Caco-2 (cell line): ENCODE data around the gene UTP14A. TPM values are rescaled to one million over a fixed set of nuclear protein-coding genes. Genes with fewer than 3 reads are reported as not detected.
A peak's percentile ranks its signal among the peaks of the same experiment; 100 is the strongest.

Source experiments
- BruUV-seq: library from RNA; stranded (reverse); fragments of 400-500 nt; replicated peaks from 2 replicates; lab custom pipeline; 2021; lab: Mats Ljungman, UMichigan
- CTCF ChIA-PET: fragments of 300-600 bp; sonication (Branson Sonifier 250); formaldehyde crosslinking; loops from one replicate; lab custom pipeline; 2022; ENCODE audit warnings: antibody characterized with exemption; lab: Charles Lee
- POLR2A ChIA-PET: fragments of 300-600 bp; sonication (Branson Sonifier 250); formaldehyde crosslinking; loops from one replicate; lab custom pipeline; 2022; ENCODE audit warnings: antibody characterized with exemption; lab: Charles Lee
- DNase-seq, 2 experiments: peaks; one replicate each; pipeline versions ENCODE4 v3.0.0 to v3.0.0-alpha.2; 2020 to 2022
- H3K27me3 ChIP-seq: replicated peaks from 2 replicates; pipeline ENCODE4 v1.6.0; 2011; ENCODE audit warnings: low read length; ENCODE audit not compliant: control insufficient read depth, insufficient read depth
- H3K36me3 ChIP-seq: 2 replicates; pipeline ENCODE4 v1.5.1; 2011; ENCODE audit warnings: low read length; ENCODE audit not compliant: control insufficient read depth, insufficient read depth
- H3K4me1 ChIP-seq: fragments of 250-450 bp; sonication (Bioruptor Pico); 2 replicates; pipeline ENCODE4 v1.5.1; 2020; ENCODE audit warnings: mild to moderate bottlenecking
- H3K4me3 ChIP-seq: 2 replicates; pipeline ENCODE4 v1.5.1; 2011; ENCODE audit warnings: low read depth, mild to moderate bottlenecking, control low read depth, low read length
- H3K9me3 ChIP-seq: fragments of 250-450 bp; sonication (Bioruptor Pico); 2 replicates; pipeline ENCODE4 v1.5.1; 2020; ENCODE audit warnings: mild to moderate bottlenecking, moderate library complexity
- H3K27ac Mint-ChIP-seq: one replicate; pipeline ENCODE4 v1.8.0; 2022; ENCODE audit warnings: mixed read lengths; ENCODE audit not compliant: unreplicated experiment
- H3K27me3 Mint-ChIP-seq: one replicate; pipeline ENCODE4 v1.8.0; 2022; ENCODE audit warnings: mixed read lengths; ENCODE audit not compliant: insufficient read depth, unreplicated experiment
- H3K36me3 Mint-ChIP-seq: one replicate; pipeline ENCODE4 v1.8.0; 2022; ENCODE audit warnings: mild to moderate bottlenecking, mixed read lengths; ENCODE audit not compliant: insufficient read depth, unreplicated experiment
- H3K4me1 Mint-ChIP-seq: one replicate; pipeline ENCODE4 v1.8.0; 2022; ENCODE audit warnings: low read depth, mixed read lengths; ENCODE audit not compliant: unreplicated experiment
- H3K4me3 Mint-ChIP-seq: one replicate; pipeline ENCODE4 v1.8.0; 2022; ENCODE audit warnings: mild to moderate bottlenecking, moderate library complexity, mixed read lengths; ENCODE audit not compliant: unreplicated experiment
- H3K9me3 Mint-ChIP-seq: one replicate; pipeline ENCODE4 v1.8.0; 2022; ENCODE audit warnings: mixed read lengths; ENCODE audit not compliant: unreplicated experiment
- intact Hi-C: fragments of 100-400 bp; cut with micrococcal nuclease; formaldehyde crosslinking; loops from one replicate; pipeline ENCODE4 v1.10.0; 2022; ENCODE audit not compliant: unreplicated experiment
- total RNA-seq: library from RNA; stranded (reverse); gene quantifications from 2 replicates; pipeline ENCODE4 v1.2.3, GENCODE V29; 2022
- TF ChIP-seq, protein P1 (sequence below), 2 experiments: fragments of 200-600 bp in 1 of 2; IDR thresholded peaks; 1 replicate in 1 of 2; 2 replicates in 1 of 2; pipeline versions ENCODE4 v1.5.1 to v1.8.0; 2011 to 2022; ENCODE audit warnings: antibody characterized with exemption in 1 of 2, control low read depth in 1 of 2, inconsistent platforms in 1 of 2, low read depth in 1 of 2, low read length in 1 of 2, mild to moderate bottlenecking in 1 of 2, moderate library complexity in 1 of 2; ENCODE audit not compliant: insufficient read depth in 1 of 2, severe bottlenecking in 1 of 2, unreplicated experiment in 1 of 2

UTP14A gene
- total RNA-seq, 1 experiment from 2014 or later: 24.6 TPM

DNA sequence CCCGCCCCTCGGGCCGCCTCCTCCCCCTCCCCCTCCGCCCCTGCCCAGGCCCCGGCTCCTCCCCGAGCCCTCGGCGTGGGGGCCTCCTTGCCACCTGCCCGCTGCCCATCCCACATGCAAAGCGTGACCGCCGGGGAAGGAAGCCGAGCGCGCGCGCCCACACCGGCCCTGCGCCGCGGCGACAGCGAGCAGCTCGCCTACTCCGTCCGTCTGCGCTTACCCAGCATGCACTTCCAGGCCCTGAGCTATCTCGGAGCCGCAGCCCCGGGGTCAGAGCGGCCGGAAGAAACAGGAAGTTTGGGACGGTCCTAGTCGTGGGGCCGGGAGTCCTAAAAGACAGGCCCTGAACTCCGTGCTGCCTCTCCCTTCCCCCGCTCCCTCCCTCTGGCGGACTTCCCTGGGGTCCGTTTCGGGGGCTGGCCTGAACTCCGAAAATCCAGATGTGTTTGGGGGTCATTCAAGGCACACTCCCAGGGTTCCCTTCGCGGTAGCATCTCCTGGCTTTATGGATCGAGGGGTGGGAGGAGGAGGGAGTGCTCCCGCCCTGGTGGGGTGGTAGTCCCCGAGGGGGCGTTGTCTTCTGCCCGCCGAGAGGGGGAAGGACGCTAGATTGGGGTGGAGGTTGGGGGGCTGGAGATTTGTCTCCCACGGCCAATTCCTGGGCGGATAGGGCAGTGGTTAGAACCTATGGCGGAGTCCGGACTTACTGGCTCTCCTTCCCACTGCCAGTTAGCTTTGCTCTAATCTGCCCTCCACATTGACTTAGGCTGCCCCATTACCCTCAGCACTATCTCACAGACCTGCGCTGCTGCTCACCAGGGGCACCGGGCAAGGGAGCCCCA, 51.5 kb downstream of the UTP14A start:
- H3K36me3 ChIP-seq: no peaks in the 10 kb centered on the region
- H3K4me3 ChIP-seq: peak overlapping the region; percentile 44
- BruUV-seq: TSS peak; percentile 78
- H3K4me1 ChIP-seq: no peaks in the 10 kb centered on the region
- no peaks in the 10 kb centered on the region for H3K36me3 Mint-ChIP-seq
- TF ChIP-seq, protein P1, sequence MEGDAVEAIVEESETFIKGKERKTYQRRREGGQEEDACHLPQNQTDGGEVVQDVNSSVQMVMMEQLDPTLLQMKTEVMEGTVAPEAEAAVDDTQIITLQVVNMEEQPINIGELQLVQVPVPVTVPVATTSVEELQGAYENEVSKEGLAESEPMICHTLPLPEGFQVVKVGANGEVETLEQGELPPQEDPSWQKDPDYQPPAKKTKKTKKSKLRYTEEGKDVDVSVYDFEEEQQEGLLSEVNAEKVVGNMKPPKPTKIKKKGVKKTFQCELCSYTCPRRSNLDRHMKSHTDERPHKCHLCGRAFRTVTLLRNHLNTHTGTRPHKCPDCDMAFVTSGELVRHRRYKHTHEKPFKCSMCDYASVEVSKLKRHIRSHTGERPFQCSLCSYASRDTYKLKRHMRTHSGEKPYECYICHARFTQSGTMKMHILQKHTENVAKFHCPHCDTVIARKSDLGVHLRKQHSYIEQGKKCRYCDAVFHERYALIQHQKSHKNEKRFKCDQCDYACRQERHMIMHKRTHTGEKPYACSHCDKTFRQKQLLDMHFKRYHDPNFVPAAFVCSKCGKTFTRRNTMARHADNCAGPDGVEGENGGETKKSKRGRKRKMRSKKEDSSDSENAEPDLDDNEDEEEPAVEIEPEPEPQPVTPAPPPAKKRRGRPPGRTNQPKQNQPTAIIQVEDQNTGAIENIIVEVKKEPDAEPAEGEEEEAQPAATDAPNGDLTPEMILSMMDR (IDR thresholded peaks at IDR 0.05; ENCODE audit: insufficient read depth in 1 of 2, low read depth in 1 of 2, low read length in 1 of 2, severe bottlenecking in 1 of 2, unreplicated experiment in 1 of 2): no peak
- no peaks in the 10 kb centered on the region for H3K9me3 ChIP-seq
- H3K27me3 Mint-ChIP-seq: no peaks in the 10 kb centered on the region
- H3K4me3 Mint-ChIP-seq: peak overlapping the region; percentile 66
- intact Hi-C loops: no loop called here
- no peaks in the 10 kb centered on the region for H3K9me3 Mint-ChIP-seq
- ChIA-PET POLR2A (interaction anchor here (0.7 to 1.9 kb wide), 2 partner anchors 12 to 26 kb away, joined by 4 to 9 read pairs; no protein-coding TSS in a partner anchor), CTCF (interaction anchor here (0.7 to 1.4 kb wide), 2 partner anchors 71 to 103 kb away, joined by 3 to 8 read pairs; no protein-coding TSS in a partner anchor)
- H3K4me1 Mint-ChIP-seq: no peaks in the 10 kb centered on the region
- H3K27me3 ChIP-seq: no peaks in the 10 kb centered on the region
- DNase-seq: peak; percentile 83 to 86
- H3K27ac Mint-ChIP-seq: peak overlapping the region; percentile 59

DNA sequence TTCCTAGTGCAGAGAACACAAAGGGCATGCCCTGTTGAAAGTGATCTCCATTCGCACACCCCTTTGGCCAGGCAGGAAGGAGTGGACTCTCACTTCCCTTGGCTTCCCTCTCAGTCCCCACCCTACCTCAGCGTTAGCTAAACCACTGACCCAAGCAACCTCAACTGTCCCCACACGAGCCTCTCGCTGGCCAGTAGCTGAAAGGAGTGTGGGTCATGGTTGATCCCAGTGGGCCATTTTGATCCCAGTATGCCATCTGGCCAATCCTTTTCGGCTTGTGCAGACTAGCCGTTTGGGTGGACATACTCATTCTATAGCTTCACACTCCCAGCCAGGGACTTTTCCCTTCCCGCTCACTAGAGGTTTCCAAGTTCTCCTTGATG, 52.1 kb downstream of the UTP14A start:
- Histone ChIP-seq H3K4me1 (no peaks in the 10 kb centered on the region), H3K36me3 (no peaks in the 10 kb centered on the region), H3K4me3 (peak overlapping the region; percentile 44; the same call in 1 of the 2 replicates), H3K27me3 (no peaks in the 10 kb centered on the region), H3K9me3 (no peaks in the 10 kb centered on the region)
- TF ChIP-seq, protein P1 (IDR thresholded peaks at IDR 0.05; ENCODE audit: insufficient read depth in 1 of 2, low read depth in 1 of 2, low read length in 1 of 2, severe bottlenecking in 1 of 2, unreplicated experiment in 1 of 2): no peak
- no TSS peak for BruUV-seq
- intact Hi-C loops: no loop called here
- Mint-ChIP-seq H3K4me1 (no peaks in the 10 kb centered on the region), H3K36me3 (no peaks in the 10 kb centered on the region), H3K9me3 (no peaks in the 10 kb centered on the region), H3K27ac (peak overlapping the region; percentile 59), H3K27me3 (no peaks in the 10 kb centered on the region), H3K4me3 (peak overlapping the region; percentile 66)
- CTCF ChIA-PET: no interaction called here
- no peak for DNase-seq
- POLR2A ChIA-PET: interaction anchor here (1.9 kb wide), 1 partner anchor 27 kb away, joined by 9 read pairs; no protein-coding TSS in a partner anchor

DNA sequence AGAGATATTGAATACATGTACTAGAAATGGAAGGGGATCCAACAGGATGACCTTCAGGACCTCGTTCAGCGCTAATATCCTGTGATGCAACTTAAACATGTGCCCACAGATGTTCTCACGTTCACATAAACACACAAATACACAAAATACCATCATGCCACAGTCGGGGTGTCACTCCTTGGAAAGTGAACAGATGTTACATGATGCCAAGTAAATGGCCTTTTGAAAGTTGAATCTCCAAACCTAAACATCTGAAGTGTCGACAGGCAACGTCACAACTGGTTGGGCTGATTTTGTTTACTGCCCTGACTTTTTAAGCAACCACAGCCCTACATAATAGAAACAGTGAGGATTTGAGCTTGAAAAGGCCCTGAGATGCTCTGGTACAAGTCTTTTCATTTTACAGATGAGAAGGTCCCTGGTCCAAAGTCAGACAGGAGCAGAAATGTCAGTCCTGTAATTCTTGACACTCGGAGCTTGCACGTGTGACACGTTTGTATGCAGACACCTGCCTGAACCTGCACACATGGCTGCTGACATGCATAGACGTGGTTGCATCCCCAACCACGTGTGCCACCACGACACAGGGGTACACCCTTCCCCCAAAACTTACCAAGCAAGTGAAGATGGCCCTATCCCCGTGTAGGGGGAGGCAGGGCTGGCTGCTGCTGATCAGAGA, 53.0 kb downstream of the UTP14A start:
- ChIA-PET POLR2A (no interaction called here), CTCF (no interaction called here)
- intact Hi-C loops: no loop called here
- TF ChIP-seq, protein P1 (IDR thresholded peaks at IDR 0.05; ENCODE audit: insufficient read depth in 1 of 2, low read depth in 1 of 2, low read length in 1 of 2, severe bottlenecking in 1 of 2, unreplicated experiment in 1 of 2): no peak
- DNase-seq: no peak
- Histone ChIP-seq H3K4me3 (no peak overlapping the region), H3K36me3 (no peaks in the 10 kb centered on the region), H3K4me1 (no peaks in the 10 kb centered on the region), H3K27me3 (no peaks in the 10 kb centered on the region), H3K9me3 (no peaks in the 10 kb centered on the region)
- Mint-ChIP-seq H3K27me3 (no peaks in the 10 kb centered on the region), H3K36me3 (no peaks in the 10 kb centered on the region), H3K4me1 (no peaks in the 10 kb centered on the region), H3K4me3 (peak overlapping the region; percentile 66), H3K27ac (no peak overlapping the region), H3K9me3 (no peaks in the 10 kb centered on the region)
- no TSS peak for BruUV-seq
